DMS153 treated with DMSO at 0.1 percent for 48 hours (cell line): ENCODE results near the gene KRT78.
"Not testable (repeated sequence)": the region's sequence is repeated elsewhere in the genome, so short reads cannot be mapped to it uniquely, and the experiment has no call there.

Source experiments
- DNase-seq: peaks from one replicate; lab custom pipeline; 2025; ENCODE audit not compliant: unreplicated experiment; lab: John Stamatoyannopoulos, UW

Gene KRT78

GRCh38 chr12:52848661-52849255, at the start of gene KRT78:
TSS of gene KRT78 (minus strand) at chr12:52848994. CDS start at chr12:52848930, 64 bp downstream.
- DNase-seq, result no peak

GRCh38 chr12:52896190-52897100, 47.7 kb upstream of the KRT78 start:
- DNase-seq, result no peak

DNA sequence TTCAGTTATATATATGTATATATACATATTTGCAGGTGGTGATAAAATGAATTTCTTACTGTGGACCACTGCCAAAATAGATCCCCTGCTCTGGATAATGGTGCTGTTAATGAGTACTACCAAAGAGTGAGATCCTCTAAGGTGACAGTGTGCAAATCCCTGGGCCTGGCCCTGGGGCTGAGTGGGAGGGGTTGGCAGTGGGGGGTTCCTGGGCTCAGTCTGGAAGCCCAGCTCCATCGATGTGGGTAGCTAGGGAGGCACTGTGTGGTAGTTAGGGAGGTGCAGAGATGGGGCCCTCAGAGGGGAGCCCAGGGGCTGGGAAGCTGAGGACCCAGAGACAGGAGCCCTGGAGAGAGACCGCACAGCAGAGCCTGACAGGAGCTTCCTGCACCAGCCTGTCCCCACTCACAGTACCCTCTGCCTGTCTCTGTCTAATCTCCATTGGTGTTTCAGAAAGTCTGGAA, 47.0 kb upstream of the KRT78 start:
- DNase-seq, result no peak

GRCh38 chr12:52892974-52893373, 44.2 kb upstream of the KRT78 start:
- no peak for DNase-seq

DNA sequence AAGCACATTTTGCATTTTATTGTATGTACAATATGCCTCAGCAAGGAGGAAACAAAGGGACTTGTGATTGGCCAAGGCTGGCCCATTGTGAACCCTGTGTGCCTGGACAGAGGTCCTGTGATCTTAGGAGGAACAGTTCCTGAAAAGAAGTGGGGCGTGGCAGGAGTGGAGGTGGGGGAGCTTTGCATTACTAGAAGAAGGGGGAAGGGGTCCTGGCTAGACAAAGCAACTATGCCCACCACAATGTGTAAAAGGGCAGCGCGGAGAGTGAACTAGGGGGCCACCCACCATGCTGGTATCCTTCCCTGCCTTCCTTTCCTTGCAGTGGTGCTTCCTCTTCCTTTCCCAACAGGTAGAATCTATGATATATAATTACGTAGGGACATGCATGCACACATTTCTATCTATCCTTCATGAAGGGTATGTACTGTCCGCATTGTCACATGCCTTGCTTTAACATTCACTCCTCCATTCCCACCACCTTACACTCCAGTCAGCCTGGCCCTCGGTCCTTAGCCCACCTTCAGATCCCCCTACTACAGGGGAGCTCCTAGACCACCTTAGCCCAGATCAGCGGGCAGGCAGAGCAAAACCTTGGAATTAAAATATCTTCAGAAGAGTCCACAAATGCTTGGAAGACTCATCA, 43.5 kb upstream of the KRT78 start:
- DNase-seq, result no peak

DNA sequence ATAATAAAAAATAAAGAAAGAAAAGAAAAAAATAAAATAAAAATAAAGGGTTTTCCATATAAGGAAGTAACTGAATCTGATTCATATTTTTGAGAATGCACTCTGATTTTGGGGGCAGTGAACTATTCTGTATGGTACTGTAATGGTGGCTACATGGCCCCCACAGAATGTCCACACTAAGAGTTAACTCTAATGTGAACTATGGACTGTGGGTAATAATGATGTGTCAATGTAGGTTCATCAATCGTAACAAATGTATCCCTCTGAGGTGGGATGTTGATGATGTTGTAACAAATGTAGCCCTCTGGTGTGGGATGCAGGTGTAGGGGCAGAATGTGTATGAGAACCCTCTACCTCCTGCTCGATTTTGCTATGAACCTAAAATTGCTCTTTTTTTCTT, 42.2 kb upstream of the KRT78 start:
- no peak for DNase-seq

GRCh38 chr12:52890417-52890816, 41.6 kb upstream of the KRT78 start:
- no peak for DNase-seq

GRCh38 chr12:52884526-52885293, 35.9 kb upstream of the KRT78 start:
- DNase-seq, result peak; percentile 67

- not testable (repeated sequence) for DNase-seq
Observed at GRCh38 chr12:52880499-52880898, 31.7 kb upstream of the KRT78 start.

DNA sequence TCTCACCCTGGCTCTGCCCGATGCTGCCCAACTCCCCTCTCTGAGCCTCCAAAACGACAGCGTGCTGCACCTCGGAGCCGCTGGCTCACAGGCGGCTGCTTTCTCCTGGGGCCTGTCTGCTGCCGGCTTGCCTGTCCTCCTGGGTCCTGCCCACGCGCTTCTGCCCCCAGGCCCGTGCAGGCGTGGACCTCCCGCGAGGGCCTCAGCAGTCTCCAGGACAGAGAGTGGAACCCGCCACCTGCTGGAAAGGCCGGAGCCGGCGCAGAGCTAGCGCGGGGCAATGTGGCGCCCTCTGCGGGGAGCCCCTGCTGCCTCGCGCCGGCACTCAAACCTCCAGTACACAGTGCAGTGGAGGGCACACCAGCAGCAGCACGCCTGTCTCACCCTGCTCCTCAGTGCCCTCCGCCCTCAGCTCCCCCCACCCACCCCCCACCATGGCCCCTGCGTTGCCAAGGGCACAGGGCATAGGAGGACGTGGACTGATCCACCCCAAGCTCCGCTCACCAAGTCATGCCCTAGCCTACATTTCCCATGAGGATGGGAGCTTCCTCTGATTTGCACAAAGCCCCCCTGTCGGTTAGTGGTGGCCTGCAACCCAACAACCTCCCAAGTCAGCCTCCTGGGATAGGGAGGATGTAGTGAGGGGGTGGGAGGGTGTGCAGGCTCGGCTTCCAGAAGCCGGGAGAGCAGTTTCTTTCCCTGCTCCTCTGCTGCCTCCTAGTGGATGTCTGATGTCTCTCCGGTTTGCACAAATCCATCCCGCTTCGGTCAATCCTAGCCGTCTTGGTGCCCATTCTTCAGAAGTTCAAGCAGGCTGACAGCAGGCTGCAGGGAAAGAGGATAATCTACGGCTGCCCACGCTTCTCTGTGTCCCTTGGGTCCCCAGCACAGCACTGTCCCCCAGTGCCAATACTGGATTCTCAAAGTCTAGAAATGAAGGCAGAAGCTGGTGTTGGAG, 30.9 kb upstream of the KRT78 start:
- peak; percentile 85 for DNase-seq

DNA sequence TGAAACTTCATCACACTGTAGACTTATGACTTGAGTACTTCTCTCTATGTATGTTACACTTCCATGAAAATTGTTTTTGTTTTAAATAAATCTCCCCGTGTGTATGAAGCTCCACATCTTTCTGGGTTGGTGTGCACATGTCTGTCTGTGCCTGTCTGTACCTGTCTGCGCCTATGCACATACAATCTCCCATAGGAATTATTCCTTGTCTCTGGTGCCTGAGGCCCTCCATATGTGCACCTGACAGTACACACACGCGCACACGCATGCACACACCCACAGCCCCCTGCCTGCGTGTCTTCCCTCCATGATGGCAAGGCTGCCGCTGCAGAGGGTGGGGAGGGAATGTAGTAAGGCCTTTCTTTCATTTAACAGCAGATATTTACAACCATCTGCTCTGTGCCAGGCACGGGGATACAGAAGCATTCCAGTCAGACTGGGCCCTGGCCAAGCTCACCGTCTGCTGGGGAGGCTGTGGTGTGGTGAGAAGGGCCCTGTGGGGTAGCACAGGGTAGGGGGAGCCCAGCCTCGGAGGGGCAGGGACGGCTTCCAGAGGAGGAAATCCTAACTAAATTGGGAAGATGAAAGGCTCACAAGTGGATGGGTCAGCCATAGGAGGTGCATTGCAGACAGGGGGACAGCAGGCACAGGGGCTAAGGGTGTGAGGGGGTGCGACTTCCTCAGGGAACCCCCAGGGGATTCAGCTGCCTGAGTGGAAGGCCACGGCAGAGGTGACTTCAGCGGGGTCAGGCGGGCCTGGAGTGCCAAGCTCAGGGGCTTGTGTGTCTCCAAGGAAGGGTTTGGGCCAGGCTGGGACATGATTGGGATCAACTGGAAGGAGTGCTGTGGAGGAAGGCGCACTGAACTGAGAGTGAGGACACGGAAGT, 30.0 kb upstream of the KRT78 start:
- no peak for DNase-seq

DNA sequence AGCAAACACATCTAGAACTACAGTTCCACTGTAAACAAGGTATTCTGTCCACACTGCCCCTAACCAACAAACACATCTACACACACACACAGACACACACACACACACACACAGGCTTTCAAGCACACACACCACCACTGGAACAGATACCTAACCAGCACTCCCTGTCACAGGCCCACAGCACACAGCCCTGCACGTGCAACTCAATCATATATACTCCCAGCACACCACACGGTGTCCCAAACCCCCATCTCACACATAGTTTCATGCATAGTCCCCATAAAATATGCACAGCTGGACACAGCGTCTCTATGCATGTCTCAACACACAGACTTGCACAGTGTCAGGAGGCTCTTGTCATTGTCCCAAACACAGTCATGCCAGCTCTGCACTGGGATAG, 28.4 kb upstream of the KRT78 start:
- no peak for DNase-seq

GRCh38 chr12:52876372-52876771, 27.6 kb upstream of the KRT78 start:
- DNase-seq, result no peak

GRCh38 chr12:52874573-52875435, 26.0 kb upstream of the KRT78 start:
- no peak for DNase-seq

DNA sequence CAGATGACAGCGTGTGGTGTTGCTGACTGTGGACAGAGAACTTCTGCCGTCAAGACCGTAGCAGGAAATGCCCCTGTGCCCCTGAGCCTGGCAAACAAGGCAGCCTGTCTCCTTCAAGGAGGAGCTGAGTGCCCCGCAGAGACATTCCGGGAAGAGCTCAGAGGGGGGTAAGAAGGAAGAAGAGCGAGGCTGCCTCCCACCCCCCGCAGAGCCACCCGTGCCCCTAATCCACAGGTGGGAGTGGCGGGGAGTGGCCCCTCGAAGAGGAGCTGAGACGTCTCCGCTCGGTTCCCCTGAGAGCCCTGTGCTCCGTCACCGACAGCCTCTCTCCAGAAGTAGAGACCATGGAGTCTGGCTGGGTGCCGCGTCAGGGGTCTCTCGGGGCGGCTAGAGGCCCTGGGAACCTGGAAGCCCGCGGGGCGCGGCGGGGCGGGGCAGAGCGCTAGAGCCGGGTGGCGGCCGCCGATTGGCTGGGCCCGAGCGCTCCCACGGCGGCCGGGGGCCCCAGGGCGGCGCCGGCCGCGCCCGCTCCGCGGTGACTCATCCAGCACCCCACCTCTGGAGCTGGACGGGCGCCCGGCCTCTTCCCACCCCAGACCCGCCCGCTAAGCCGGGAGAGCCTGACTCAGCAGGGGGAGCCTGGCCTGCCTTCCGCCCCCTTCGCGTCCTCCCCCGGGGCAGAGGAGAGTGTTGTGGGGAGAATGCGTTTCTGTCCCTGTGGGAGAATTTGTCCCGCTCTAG, 25.2 kb upstream of the KRT78 start:
- peak; percentile 37 for DNase-seq

DNA sequence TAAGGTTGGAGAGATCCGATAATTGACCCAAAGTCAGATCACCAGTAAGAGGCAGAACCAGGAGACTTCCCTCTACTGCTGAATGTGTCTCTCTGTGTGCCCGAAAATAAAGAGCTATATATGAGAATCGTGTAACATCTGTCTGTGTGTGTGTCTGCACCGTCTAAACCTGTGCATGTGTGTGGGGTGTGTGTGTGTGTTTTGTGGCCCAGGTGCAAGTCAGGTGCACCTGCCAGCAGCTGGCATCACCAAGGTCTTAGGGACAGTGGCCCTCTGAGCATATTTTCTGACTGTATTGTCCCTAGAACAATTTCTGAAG, 24.7 kb upstream of the KRT78 start:
- no peak for DNase-seq

DNA sequence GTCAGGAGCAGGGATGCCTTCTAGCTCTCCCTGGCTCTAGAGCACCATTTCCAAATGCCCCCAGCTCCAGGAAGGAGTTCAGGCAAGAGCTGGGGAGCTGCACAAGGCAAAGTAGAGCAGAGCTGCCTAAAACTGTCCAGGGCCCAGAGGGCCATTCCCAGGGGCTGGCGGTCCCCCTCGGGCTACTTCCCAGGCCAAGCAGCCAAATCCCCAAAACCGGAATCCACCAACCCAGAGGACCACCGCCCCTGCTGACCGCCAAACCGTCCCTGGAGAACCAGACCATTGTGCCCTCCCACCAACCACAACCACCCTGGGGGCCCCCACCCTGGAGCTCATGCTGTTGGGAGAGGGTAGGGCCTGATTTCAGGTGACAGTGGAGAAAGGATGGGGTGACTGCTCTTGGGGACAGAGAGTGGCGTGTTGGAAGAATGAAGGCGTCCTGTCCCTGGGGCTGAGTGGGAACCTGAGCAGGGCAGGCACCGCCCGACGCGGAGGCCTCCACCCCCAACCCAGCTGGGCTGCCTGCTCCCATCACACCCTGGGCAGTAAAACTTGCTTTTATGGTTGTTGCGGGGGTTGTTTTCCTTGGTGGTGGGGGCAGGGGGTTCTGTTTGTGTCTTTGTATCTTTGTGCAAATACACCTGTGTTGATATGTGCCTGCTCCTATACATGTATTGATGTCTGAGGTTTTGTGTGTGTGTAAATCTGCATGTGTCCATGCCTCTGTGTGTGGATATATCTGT, 24.0 kb upstream of the KRT78 start:
- DNase-seq, result no peak
